ENCODE data around the gene ZNF516.
A peak's percentile ranks its signal among the peaks of the same experiment; 100 is the strongest.

Gene ZNF516

GRCh38 chr18:76430636-76431035 is 64.4 kb downstream of the ZNF516 start:
- no peak for ATAC-seq (ENCODE audit: low read depth)
- TF ChIP-seq CTCF (IDR thresholded peaks at IDR 0.05; ENCODE audit: poor library complexity, severe bottlenecking) = no peak
- no peak overlapping the region for H3K27ac ChIP-seq (ENCODE audit: poor library complexity, severe bottlenecking)

GRCh38 chr18:76429262-76430126 is 65.5 kb downstream of the ZNF516 start:
- no peaks in the 10 kb centered on the region for H3K27me3 ChIP-seq (ENCODE audit: insufficient read depth, poor library complexity, severe bottlenecking)
- peaks cover 5% of the 10 kb centered on the region for H3K36me3 ChIP-seq (ENCODE audit: low read depth)
- no peak for TF ChIP-seq CTCF (IDR thresholded peaks at IDR 0.05; ENCODE audit: poor library complexity, severe bottlenecking)
- no peak overlapping the region for H3K27ac ChIP-seq (ENCODE audit: poor library complexity, severe bottlenecking)
- no peak overlapping the region for H3K4me3 ChIP-seq (ENCODE audit: severe bottlenecking)
- H3K9me3 ChIP-seq (ENCODE audit: severe bottlenecking) = no peaks in the 10 kb centered on the region
- DNase-seq (ENCODE audit: low spot score) (no peak), ATAC-seq (ENCODE audit: low read depth) (no peak)
- peaks cover 4% of the 10 kb centered on the region for H3K4me1 ChIP-seq (ENCODE audit: insufficient read depth, poor library complexity, severe bottlenecking)

More at GRCh38 chr18:76430636-76431035, 64.4 kb downstream of the ZNF516 start:
- Histone ChIP-seq H3K9me3 (ENCODE audit: severe bottlenecking) (no peaks in the 10 kb centered on the region), H3K4me1 (ENCODE audit: insufficient read depth, poor library complexity, severe bottlenecking) (peaks cover 4% of the 10 kb centered on the region), H3K36me3 (ENCODE audit: low read depth) (peaks cover 7% of the 10 kb centered on the region), H3K27me3 (ENCODE audit: insufficient read depth, poor library complexity, severe bottlenecking) (no peaks in the 10 kb centered on the region), H3K4me3 (ENCODE audit: severe bottlenecking) (no peak overlapping the region)
- DNase-seq (ENCODE audit: low spot score) = no peak

- no peak for ATAC-seq (ENCODE audit: low read depth)
- no peak overlapping the region for H3K4me3 ChIP-seq (ENCODE audit: severe bottlenecking)
These were observed 66.4 kb downstream of the ZNF516 start for GRCh38 chr18:76428396-76429261.

GRCh38 chr18:76426737-76427305 is 68.2 kb downstream of the ZNF516 start:
- ATAC-seq (ENCODE audit: low read depth) (0 out of 3 replicates have a peak, but pooled peaks have one; percentile 42), DNase-seq (ENCODE audit: low spot score) (no peak)
- no peak overlapping the region for H3K27ac ChIP-seq (ENCODE audit: poor library complexity, severe bottlenecking)
- peaks cover 3% of the 10 kb centered on the region; the same call in 1 of the 2 replicates for H3K36me3 ChIP-seq (ENCODE audit: low read depth)
- peak; percentile 70 for TF ChIP-seq CTCF (IDR thresholded peaks at IDR 0.05; ENCODE audit: poor library complexity, severe bottlenecking)
- H3K4me3 ChIP-seq (ENCODE audit: severe bottlenecking) = no peak overlapping the region
- peaks cover 4% of the 10 kb centered on the region for H3K4me1 ChIP-seq (ENCODE audit: insufficient read depth, poor library complexity, severe bottlenecking)
- no peaks in the 10 kb centered on the region for H3K27me3 ChIP-seq (ENCODE audit: insufficient read depth, poor library complexity, severe bottlenecking)
- no peaks in the 10 kb centered on the region for H3K9me3 ChIP-seq (ENCODE audit: severe bottlenecking)

More at GRCh38 chr18:76428396-76429261, 66.4 kb downstream of the ZNF516 start:
- H3K9me3 ChIP-seq (ENCODE audit: severe bottlenecking) = no peaks in the 10 kb centered on the region
- no peak overlapping the region for H3K27ac ChIP-seq (ENCODE audit: poor library complexity, severe bottlenecking)
- no peaks in the 10 kb centered on the region for H3K27me3 ChIP-seq (ENCODE audit: insufficient read depth, poor library complexity, severe bottlenecking)
- TF ChIP-seq CTCF (IDR thresholded peaks at IDR 0.05; ENCODE audit: poor library complexity, severe bottlenecking) = no peak
- peaks cover 4% of the 10 kb centered on the region for H3K4me1 ChIP-seq (ENCODE audit: insufficient read depth, poor library complexity, severe bottlenecking)
- DNase-seq (ENCODE audit: low spot score) = no peak
- H3K36me3 ChIP-seq (ENCODE audit: low read depth) = peaks cover 3% of the 10 kb centered on the region; the same call in 1 of the 2 replicates

All from RWPE2 (cell line).